ENCODE results near the gene MYBBP1A.
"Not testable (repeated sequence)": the region's sequence is repeated elsewhere in the genome, so short reads cannot be mapped to it uniquely, and the experiment has no call there.

DNA sequence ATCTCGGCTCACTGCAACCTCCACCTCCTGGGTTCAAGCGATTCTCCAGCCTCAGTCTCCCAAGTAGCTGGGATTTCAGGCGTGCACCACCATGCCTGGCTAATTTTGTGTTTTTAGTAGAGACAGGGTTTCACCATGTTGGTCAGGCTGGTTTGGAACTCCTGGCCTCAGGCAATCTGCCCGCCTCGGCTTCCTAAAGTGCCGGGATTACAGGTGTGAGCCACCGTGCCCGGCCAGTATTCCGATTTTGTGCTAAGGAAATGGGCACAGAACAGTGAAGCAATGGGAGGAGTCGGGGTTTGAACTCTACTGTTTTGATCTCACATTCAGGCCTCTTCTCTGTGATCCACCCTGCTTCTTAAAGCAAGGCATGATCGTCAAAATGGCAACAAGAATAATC, 49.6 kb upstream of the MYBBP1A start:
- not testable (repeated sequence) for TF ChIP-seq CTCF (IDR thresholded peaks at IDR 0.05; ENCODE audit: low read length); EZH2 (optimal IDR thresholded peaks at IDR 0.05; ENCODE audit: low read depth, low read length)

Measured in MM.1S (cell line).